ENCODE measurements around the gene PUM1.

DNA sequence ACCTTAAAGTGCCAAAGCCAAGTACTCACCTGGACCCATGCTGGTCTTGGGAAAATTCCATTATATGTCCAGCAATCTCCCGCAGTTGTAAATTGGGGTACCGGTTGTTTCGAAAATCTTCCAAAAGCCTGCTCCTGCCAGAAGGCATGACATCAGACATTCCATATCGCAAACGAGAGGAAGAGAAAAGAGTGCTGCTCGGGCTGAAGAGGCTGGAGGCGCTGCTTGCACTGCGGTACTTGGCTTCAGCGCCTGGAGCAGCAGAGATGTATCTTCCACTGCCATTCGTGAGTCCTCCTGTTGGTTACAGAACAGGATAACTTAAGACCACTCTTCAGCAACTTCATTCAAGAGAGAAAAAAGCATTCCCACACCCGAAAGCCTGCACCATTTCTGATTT, 111.8 kb downstream of the PUM1 start:
- TF ChIP-seq, protein P1, sequence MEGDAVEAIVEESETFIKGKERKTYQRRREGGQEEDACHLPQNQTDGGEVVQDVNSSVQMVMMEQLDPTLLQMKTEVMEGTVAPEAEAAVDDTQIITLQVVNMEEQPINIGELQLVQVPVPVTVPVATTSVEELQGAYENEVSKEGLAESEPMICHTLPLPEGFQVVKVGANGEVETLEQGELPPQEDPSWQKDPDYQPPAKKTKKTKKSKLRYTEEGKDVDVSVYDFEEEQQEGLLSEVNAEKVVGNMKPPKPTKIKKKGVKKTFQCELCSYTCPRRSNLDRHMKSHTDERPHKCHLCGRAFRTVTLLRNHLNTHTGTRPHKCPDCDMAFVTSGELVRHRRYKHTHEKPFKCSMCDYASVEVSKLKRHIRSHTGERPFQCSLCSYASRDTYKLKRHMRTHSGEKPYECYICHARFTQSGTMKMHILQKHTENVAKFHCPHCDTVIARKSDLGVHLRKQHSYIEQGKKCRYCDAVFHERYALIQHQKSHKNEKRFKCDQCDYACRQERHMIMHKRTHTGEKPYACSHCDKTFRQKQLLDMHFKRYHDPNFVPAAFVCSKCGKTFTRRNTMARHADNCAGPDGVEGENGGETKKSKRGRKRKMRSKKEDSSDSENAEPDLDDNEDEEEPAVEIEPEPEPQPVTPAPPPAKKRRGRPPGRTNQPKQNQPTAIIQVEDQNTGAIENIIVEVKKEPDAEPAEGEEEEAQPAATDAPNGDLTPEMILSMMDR (IDR thresholded peaks at IDR 0.05), result no peak
- TF ChIP-seq, protein P2, sequence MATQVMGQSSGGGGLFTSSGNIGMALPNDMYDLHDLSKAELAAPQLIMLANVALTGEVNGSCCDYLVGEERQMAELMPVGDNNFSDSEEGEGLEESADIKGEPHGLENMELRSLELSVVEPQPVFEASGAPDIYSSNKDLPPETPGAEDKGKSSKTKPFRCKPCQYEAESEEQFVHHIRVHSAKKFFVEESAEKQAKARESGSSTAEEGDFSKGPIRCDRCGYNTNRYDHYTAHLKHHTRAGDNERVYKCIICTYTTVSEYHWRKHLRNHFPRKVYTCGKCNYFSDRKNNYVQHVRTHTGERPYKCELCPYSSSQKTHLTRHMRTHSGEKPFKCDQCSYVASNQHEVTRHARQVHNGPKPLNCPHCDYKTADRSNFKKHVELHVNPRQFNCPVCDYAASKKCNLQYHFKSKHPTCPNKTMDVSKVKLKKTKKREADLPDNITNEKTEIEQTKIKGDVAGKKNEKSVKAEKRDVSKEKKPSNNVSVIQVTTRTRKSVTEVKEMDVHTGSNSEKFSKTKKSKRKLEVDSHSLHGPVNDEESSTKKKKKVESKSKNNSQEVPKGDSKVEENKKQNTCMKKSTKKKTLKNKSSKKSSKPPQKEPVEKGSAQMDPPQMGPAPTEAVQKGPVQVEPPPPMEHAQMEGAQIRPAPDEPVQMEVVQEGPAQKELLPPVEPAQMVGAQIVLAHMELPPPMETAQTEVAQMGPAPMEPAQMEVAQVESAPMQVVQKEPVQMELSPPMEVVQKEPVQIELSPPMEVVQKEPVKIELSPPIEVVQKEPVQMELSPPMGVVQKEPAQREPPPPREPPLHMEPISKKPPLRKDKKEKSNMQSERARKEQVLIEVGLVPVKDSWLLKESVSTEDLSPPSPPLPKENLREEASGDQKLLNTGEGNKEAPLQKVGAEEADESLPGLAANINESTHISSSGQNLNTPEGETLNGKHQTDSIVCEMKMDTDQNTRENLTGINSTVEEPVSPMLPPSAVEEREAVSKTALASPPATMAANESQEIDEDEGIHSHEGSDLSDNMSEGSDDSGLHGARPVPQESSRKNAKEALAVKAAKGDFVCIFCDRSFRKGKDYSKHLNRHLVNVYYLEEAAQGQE (IDR thresholded peaks at IDR 0.05; ENCODE audit: insufficient read depth in 1 of 2, low read depth in 2 of 2, low read length in 1 of 2), result no peak

Data from Panc1 (cell line).